ENCODE data around the gene RNU1-1. TPM values are rescaled to one million over a fixed set of nuclear protein-coding genes. Genes with fewer than 3 reads are reported as not detected.
"Not testable (repeated sequence)": the region's sequence is repeated elsewhere in the genome, so short reads cannot be mapped to it uniquely, and the experiment has no call there.

RNU1-1 gene
- total and polyA plus RNA-seq, 2 of the 8 experiments (the other 6 are each of a cell fraction or from before 2014, with no cell fraction given) = 145 to 1,303 TPM

- TF ChIP-seq NRF1 (IDR thresholded peaks at IDR 0.05; ENCODE audit: low read depth, low read length) (peak; percentile 10; the same call in 1 of the 2 replicates), TEAD4 (IDR thresholded peaks at IDR 0.05; ENCODE audit: low read depth, low read length) (0 out of 2 replicates have a peak, but pooled peaks have one; percentile 51), TBP (IDR thresholded peaks at IDR 0.05; ENCODE audit: low read depth, low read length) (peak; percentile 92)
- H4K91ac ChIP-seq (replicated peaks; ENCODE audit: insufficient read length, low read length); H3K79me1 ChIP-seq (ENCODE audit: low read depth, low read length); H3K36me3 ChIP-seq (ENCODE audit: control insufficient read depth in 2 of 4, insufficient read depth in 4 of 4, low read length in 3 of 4); H3K56ac ChIP-seq (replicated peaks; ENCODE audit: insufficient read length, low read depth, low read length); H3K18ac ChIP-seq (ENCODE audit: extremely low read depth, low read length); H2BK12ac ChIP-seq (ENCODE audit: low read depth, low read length); H3K14ac ChIP-seq (ENCODE audit: insufficient read length); H3K27ac ChIP-seq (ENCODE audit: low read depth, low read length); H3K23ac ChIP-seq (ENCODE audit: insufficient read length); H2BK20ac ChIP-seq (ENCODE audit: low read length); H4K8ac ChIP-seq (ENCODE audit: extremely low read depth, insufficient read depth, low read length); POLR2A ChIA-PET (ENCODE audit: partially characterized antibody); H3K9ac ChIP-seq (replicated peaks in 1 of 4; ENCODE audit: extremely low read depth in 1 of 4, low read depth in 3 of 4, low read length in 3 of 4); H2AFZ ChIP-seq (ENCODE audit: low read length); H4K5ac ChIP-seq (ENCODE audit: insufficient read length, low read depth, low read length); H3K4me1 ChIP-seq (replicated peaks in 1 of 4; ENCODE audit: control insufficient read depth in 3 of 4, insufficient read depth in 4 of 4, low read length in 3 of 4); H2BK5ac ChIP-seq (ENCODE audit: low read depth, low read length); H2BK15ac ChIP-seq (ENCODE audit: low read length); H4K20me1 ChIP-seq (replicated peaks in 1 of 2; ENCODE audit: control insufficient read depth in 1 of 2, insufficient read depth in 2 of 2, low read length in 2 of 2); H3K9me3 ChIP-seq (ENCODE audit: insufficient read depth in 2 of 2, low read depth in 1 of 2, low read length in 1 of 2); H3K4ac ChIP-seq (replicated peaks; ENCODE audit: insufficient read length, low read depth, low read length); H2BK120ac ChIP-seq (replicated peaks; ENCODE audit: low read depth, low read length); H3K79me2 ChIP-seq (ENCODE audit: control insufficient read depth in 1 of 2, insufficient read depth in 2 of 2, low read length in 2 of 2); H3K23me2 ChIP-seq (ENCODE audit: low read depth, low read length); H2AK5ac ChIP-seq (ENCODE audit: low read depth, low read length): not testable (repeated sequence)
- DNase-seq (ENCODE audit: low read depth in 1 of 2, low spot score in 2 of 2) = peak; percentile 67 to 100
- CTCF ChIA-PET (ENCODE audit: partially characterized antibody) = interaction anchor here (1.7 kb wide), 1 partner anchor 90 kb away, joined by 3 read pairs; no protein-coding TSS in a partner anchor
- FAIRE-seq = peak; percentile 98
- Histone ChIP-seq H3K27me3 (replicated peaks in 1 of 4; ENCODE audit: control insufficient read depth in 3 of 4, extremely low read depth in 1 of 4, insufficient read depth in 3 of 4, low read length in 3 of 4) (peaks cover 1 to 16% (median 10%) of the 10 kb centered on the region in 4 experiments; a peak in 6 of 7 replicates), H3K4me3 (ENCODE audit: extremely low read depth in 1 of 4, insufficient read depth in 2 of 4, low read depth in 3 of 4, low read length in 4 of 4) (peak overlapping the region; percentile 49 to 65 (median 60)), H3K4me2 (ENCODE audit: insufficient read depth in 1 of 2, low read depth in 2 of 2, low read length in 2 of 2) (peak overlapping the region; percentile 70 to 85)
- 1% methylated on average over 33 of the region's 43 CpGs; no CpG with 5 or more reads in 1 of the 2 experiments for WGBS, 2 experiments (ENCODE audit: extremely low coverage in 1 of 2, insufficient coverage in 1 of 2, insufficient read length in 1 of 2, insufficient replicate concordance in 2 of 2, low coverage in 1 of 2, low lambda C conversion rate in 2 of 2, missing lambda C conversion rate in 1 of 2)
Observed at GRCh38 chr1:16534829-16535456, 20.9 kb upstream of the RNU1-1 start.

All from H1 (cell line).